COLO668 (cell line): ENCODE results near the gene WDR37.
"Not testable (repeated sequence)": the region's sequence is repeated elsewhere in the genome, so short reads cannot be mapped to it uniquely, and the experiment has no call there.

Experiments
- DNase-seq: peaks from one replicate; lab custom pipeline; 2025; ENCODE audit not compliant: unreplicated experiment; lab: John Stamatoyannopoulos, UW

Gene WDR37

GRCh38 chr10:1151076-1152033 lies 95.2 kb downstream of the WDR37 start:
- DNase-seq, result no peak

- DNase-seq, result no peak
These were observed 96.4 kb downstream of the WDR37 start for GRCh38 chr10:1152386-1153250.

- DNase-seq, result no peak
These were observed 97.1 kb downstream of the WDR37 start for GRCh38 chr10:1153251-1153763.

- no peak for DNase-seq
These were observed 97.7 kb downstream of the WDR37 start for GRCh38 chr10:1153805-1154351.

GRCh38 chr10:1154531-1155295 lies 98.5 kb downstream of the WDR37 start:
- no peak for DNase-seq

- no peak for DNase-seq
These were observed 99.8 kb downstream of the WDR37 start for GRCh38 chr10:1155791-1156615.

GRCh38 chr10:1156616-1156886 lies 100.4 kb downstream of the WDR37 start:
- DNase-seq, result no peak

GRCh38 chr10:1156921-1157614 lies 100.9 kb downstream of the WDR37 start:
- no peak for DNase-seq

GRCh38 chr10:1157615-1157933 lies 101.4 kb downstream of the WDR37 start:
- DNase-seq, result no peak

- DNase-seq, result no peak
These were observed 101.9 kb downstream of the WDR37 start for GRCh38 chr10:1158066-1158465.

GRCh38 chr10:1158536-1158935 lies 102.4 kb downstream of the WDR37 start:
- DNase-seq, result not testable (repeated sequence)

GRCh38 chr10:1159131-1160061 lies 103.2 kb downstream of the WDR37 start:
- no peak for DNase-seq

GRCh38 chr10:1160561-1161314 lies 104.6 kb downstream of the WDR37 start:
- no peak for DNase-seq

GRCh38 chr10:1161315-1161673 lies 105.1 kb downstream of the WDR37 start:
- DNase-seq, result not testable (repeated sequence)

- DNase-seq, result no peak
These were observed 106.5 kb downstream of the WDR37 start for GRCh38 chr10:1162481-1163203.

- DNase-seq, result no peak
These were observed 107.0 kb downstream of the WDR37 start for GRCh38 chr10:1163204-1163660.

- no peak for DNase-seq
These were observed 107.6 kb downstream of the WDR37 start for GRCh38 chr10:1163831-1164230.
